ENCODE results near the gene CCDC97.
A peak's percentile ranks its signal among the peaks of the same experiment; 100 is the strongest.
"Not testable (repeated sequence)": the region's sequence is repeated elsewhere in the genome, so short reads cannot be mapped to it uniquely, and the experiment has no call there.

The CCDC97 gene

GRCh38 chr19:41288673-41289530 is 21.1 kb upstream of the CCDC97 start:
- no peak for ATAC-seq
- H3K27ac Mint-ChIP-seq = no peak overlapping the region
- H3K4me3 Mint-ChIP-seq = no peak overlapping the region

GRCh38 chr19:41289814-41290213 is 20.2 kb upstream of the CCDC97 start:
- not testable (repeated sequence) for H3K9me3 Mint-ChIP-seq, H3K4me1 Mint-ChIP-seq, ATAC-seq, H3K27me3 Mint-ChIP-seq, H3K27ac Mint-ChIP-seq, H3K4me3 Mint-ChIP-seq
- peaks cover 39% of the 10 kb centered on the region for H3K36me3 Mint-ChIP-seq

More at GRCh38 chr19:41288673-41289530, 21.1 kb upstream of the CCDC97 start:
- Mint-ChIP-seq H3K4me1 (no peaks in the 10 kb centered on the region), H3K36me3 (peaks cover 35% of the 10 kb centered on the region), H3K27me3 (no peaks in the 10 kb centered on the region), H3K9me3 (no peaks in the 10 kb centered on the region)

- H3K27ac Mint-ChIP-seq = peak overlapping the region; percentile 31
- H3K4me3 Mint-ChIP-seq = no peak overlapping the region
- no peaks in the 10 kb centered on the region for H3K9me3 Mint-ChIP-seq
- H3K36me3 Mint-ChIP-seq = peaks cover 65% of the 10 kb centered on the region
- ATAC-seq = no peak
- no peaks in the 10 kb centered on the region for H3K27me3 Mint-ChIP-seq
- H3K4me1 Mint-ChIP-seq = peaks cover 36% of the 10 kb centered on the region
These were observed 15.6 kb upstream of the CCDC97 start for GRCh38 chr19:41294393-41294792.

GRCh38 chr19:41295499-41295898 is 14.5 kb upstream of the CCDC97 start:
- ATAC-seq = no peak
- no peaks in the 10 kb centered on the region for H3K9me3 Mint-ChIP-seq
- H3K36me3 Mint-ChIP-seq = peaks cover 76% of the 10 kb centered on the region
- H3K4me1 Mint-ChIP-seq = peaks cover 43% of the 10 kb centered on the region
- no peak overlapping the region for H3K4me3 Mint-ChIP-seq
- H3K27ac Mint-ChIP-seq = peak overlapping the region; percentile 94
- no peaks in the 10 kb centered on the region for H3K27me3 Mint-ChIP-seq

- H3K4me3 Mint-ChIP-seq = no peak overlapping the region
- H3K27ac Mint-ChIP-seq = peak overlapping the region; percentile 94
- ATAC-seq = no peak
- H3K27me3 Mint-ChIP-seq = no peaks in the 10 kb centered on the region
- peaks cover 73% of the 10 kb centered on the region for H3K36me3 Mint-ChIP-seq
- H3K4me1 Mint-ChIP-seq = peaks cover 48% of the 10 kb centered on the region
- no peaks in the 10 kb centered on the region for H3K9me3 Mint-ChIP-seq
These were observed 13.5 kb upstream of the CCDC97 start for GRCh38 chr19:41296433-41296871.

GRCh38 chr19:41297628-41298347 is 12.2 kb upstream of the CCDC97 start:
- H3K27ac Mint-ChIP-seq = peak overlapping the region; percentile 94
- ATAC-seq = peak; percentile 89
- H3K9me3 Mint-ChIP-seq = no peaks in the 10 kb centered on the region
- no peaks in the 10 kb centered on the region for H3K27me3 Mint-ChIP-seq
- peaks cover 61% of the 10 kb centered on the region for H3K4me1 Mint-ChIP-seq
- peaks cover 76% of the 10 kb centered on the region for H3K36me3 Mint-ChIP-seq
- H3K4me3 Mint-ChIP-seq = peak overlapping the region; percentile 4

- peaks cover 68% of the 10 kb centered on the region for H3K4me1 Mint-ChIP-seq
- peaks cover 78% of the 10 kb centered on the region for H3K36me3 Mint-ChIP-seq
- H3K4me3 Mint-ChIP-seq = no peak overlapping the region
- no peaks in the 10 kb centered on the region for H3K9me3 Mint-ChIP-seq
- H3K27me3 Mint-ChIP-seq = no peaks in the 10 kb centered on the region
- peak; percentile 34 for ATAC-seq
- H3K27ac Mint-ChIP-seq = peak overlapping the region; percentile 94
These were observed 11.5 kb upstream of the CCDC97 start for GRCh38 chr19:41298348-41298964.

GRCh38 chr19:41299046-41299754 is 10.8 kb upstream of the CCDC97 start:
- no peaks in the 10 kb centered on the region for H3K27me3 Mint-ChIP-seq

GRCh38 chr19:41299755-41300089 is 10.2 kb upstream of the CCDC97 start:
- peaks cover 78% of the 10 kb centered on the region for H3K4me1 Mint-ChIP-seq
- no peak for ATAC-seq
- H3K4me3 Mint-ChIP-seq = no peak overlapping the region
- H3K27me3 Mint-ChIP-seq = no peaks in the 10 kb centered on the region
- peaks cover 75% of the 10 kb centered on the region for H3K36me3 Mint-ChIP-seq
- H3K9me3 Mint-ChIP-seq = no peaks in the 10 kb centered on the region
- H3K27ac Mint-ChIP-seq = peak overlapping the region; percentile 94

More at GRCh38 chr19:41299046-41299754, 10.8 kb upstream of the CCDC97 start:
- H3K4me1 Mint-ChIP-seq = peaks cover 75% of the 10 kb centered on the region
- peak overlapping the region; percentile 94 for H3K27ac Mint-ChIP-seq
- no peaks in the 10 kb centered on the region for H3K9me3 Mint-ChIP-seq
- H3K36me3 Mint-ChIP-seq = peaks cover 76% of the 10 kb centered on the region
- ATAC-seq = no peak
- no peak overlapping the region for H3K4me3 Mint-ChIP-seq

- peaks cover 75% of the 10 kb centered on the region for H3K36me3 Mint-ChIP-seq
- no peaks in the 10 kb centered on the region for H3K27me3 Mint-ChIP-seq
- no peaks in the 10 kb centered on the region for H3K9me3 Mint-ChIP-seq
- no peak overlapping the region for H3K4me3 Mint-ChIP-seq
- ATAC-seq = no peak
- H3K4me1 Mint-ChIP-seq = peaks cover 78% of the 10 kb centered on the region
- peak overlapping the region; percentile 94 for H3K27ac Mint-ChIP-seq
These were observed 9.4 kb upstream of the CCDC97 start for GRCh38 chr19:41300555-41300954.

- H3K9me3 Mint-ChIP-seq = no peaks in the 10 kb centered on the region
- ATAC-seq = peak; percentile 84
- peak overlapping the region; percentile 83 for H3K27ac Mint-ChIP-seq
- peaks cover 71% of the 10 kb centered on the region for H3K4me1 Mint-ChIP-seq
- H3K27me3 Mint-ChIP-seq = no peaks in the 10 kb centered on the region
- H3K4me3 Mint-ChIP-seq = peak overlapping the region; percentile 49
- H3K36me3 Mint-ChIP-seq = peaks cover 72% of the 10 kb centered on the region
These were observed 7.2 kb upstream of the CCDC97 start for GRCh38 chr19:41302624-41303351.

GRCh38 chr19:41303954-41304353 is 6.0 kb upstream of the CCDC97 start:
- H3K36me3 Mint-ChIP-seq = peaks cover 65% of the 10 kb centered on the region
- H3K4me3 Mint-ChIP-seq = no peak overlapping the region
- no peaks in the 10 kb centered on the region for H3K27me3 Mint-ChIP-seq
- no peaks in the 10 kb centered on the region for H3K9me3 Mint-ChIP-seq
- peaks cover 71% of the 10 kb centered on the region for H3K4me1 Mint-ChIP-seq
- ATAC-seq = no peak
- peak overlapping the region; percentile 83 for H3K27ac Mint-ChIP-seq

- no peaks in the 10 kb centered on the region for H3K27me3 Mint-ChIP-seq
- no peak for ATAC-seq
- peaks cover 71% of the 10 kb centered on the region for H3K4me1 Mint-ChIP-seq
- peaks cover 57% of the 10 kb centered on the region for H3K36me3 Mint-ChIP-seq
- H3K27ac Mint-ChIP-seq = peak overlapping the region; percentile 83
- no peaks in the 10 kb centered on the region for H3K9me3 Mint-ChIP-seq
- H3K4me3 Mint-ChIP-seq = no peak overlapping the region
These were observed 5.1 kb upstream of the CCDC97 start for GRCh38 chr19:41304706-41305483.

Measured in stimulated activated memory B cell treated with anti-CD40 and anti-IgM and Interleukin-4, amounts not matched to agents 10 μg/mL and 1 μg/mL and 100 μg/mL, for 72 hours (primary cell).